GM12878 (cell line): ENCODE results near the gene TRIM61. TPM values are rescaled to one million over a fixed set of nuclear protein-coding genes. Genes with fewer than 3 reads are reported as not detected.
A peak's percentile ranks its signal among the peaks of the same experiment; 100 is the strongest.

Experiments used
- ATF7 ChIP-seq: fragments of 450-650 bp; IDR thresholded peaks from 2 replicates; pipeline ENCODE4 v1.6.1; 2016; ENCODE audit warnings: low read depth, mild to moderate bottlenecking
- CBFB ChIP-seq: IDR thresholded peaks from 2 replicates; pipeline ENCODE4 v1.6.1; 2016; ENCODE audit warnings: antibody characterized with exemption, low read depth
- CTCF ChIP-seq, 3 experiments: IDR thresholded peaks in 2 of 3; conservative IDR thresholded peaks in 1 of 3; 2 replicates each; pipeline ENCODE4 v1.5.1; 2011; ENCODE audit warnings: low read depth in 3 of 3, low read length in 3 of 3, mild to moderate bottlenecking in 3 of 3, control low read depth in 2 of 3, moderate library complexity in 2 of 3, inconsistent platforms in 1 of 3, mixed read lengths in 1 of 3; ENCODE audit not compliant: control insufficient read depth in 2 of 3, insufficient read depth in 1 of 3; ENCODE audit errors: extremely low read depth in 1 of 3
- EP300 ChIP-seq, 2 experiments: fragments of 150-350 bp in 1 of 2; IDR thresholded peaks; 2 replicates each; pipeline ENCODE4 v1.6.1; 2011 to 2012; ENCODE audit warnings: low read depth in 2 of 2, low read length in 2 of 2, borderline replicate concordance in 1 of 2, improper control_type of control experiment in 1 of 2, inconsistent platforms in 1 of 2; ENCODE audit not compliant: control insufficient read depth in 1 of 2
- HDAC6 ChIP-seq: fragments of 200-600 bp; sonication (generic); IDR thresholded peaks from one replicate; pipeline ENCODE4 v1.8.0; 2017; ENCODE audit warnings: antibody characterized with exemption; ENCODE audit not compliant: unreplicated experiment
- HDGF ChIP-seq: fragments of 450-650 bp; IDR thresholded peaks from 2 replicates; pipeline ENCODE4 v1.6.1; 2016; ENCODE audit warnings: antibody characterized with exemption
- IKZF1 ChIP-seq: fragments of 450-650 bp; conservative IDR thresholded peaks from 2 replicates; pipeline ENCODE4 v1.6.1; 2017; ENCODE audit warnings: antibody characterized with exemption, mild to moderate bottlenecking
- IKZF2 ChIP-seq, 2 experiments: fragments of 450-650 bp; IDR thresholded peaks; 2 replicates each; pipeline ENCODE4 v1.6.1; 2017; ENCODE audit warnings: mild to moderate bottlenecking in 2 of 2, moderate library complexity in 2 of 2
- MXI1 ChIP-seq: fragments of 150-350 bp; IDR thresholded peaks from 2 replicates; pipeline ENCODE4 v1.6.1; 2011; ENCODE audit warnings: low read depth, mild to moderate bottlenecking, inconsistent platforms, low read length, improper control_type of control experiment
- NBN ChIP-seq: fragments of 450-650 bp; IDR thresholded peaks from 2 replicates; pipeline ENCODE4 v1.6.1; 2016
- PAX8 ChIP-seq: fragments of 450-650 bp; IDR thresholded peaks from 2 replicates; pipeline ENCODE4 v1.6.1; 2017; ENCODE audit warnings: mild to moderate bottlenecking, moderate library complexity
- PBX3 ChIP-seq: IDR thresholded peaks from 2 replicates; pipeline ENCODE4 v1.6.1; 2011; ENCODE audit warnings: mild to moderate bottlenecking, low read depth, low read length, moderate library complexity; ENCODE audit not compliant: insufficient replicate concordance
- RAD21 ChIP-seq: IDR thresholded peaks from 2 replicates; pipeline ENCODE4 v1.6.1; 2011; ENCODE audit warnings: mild to moderate bottlenecking, low read depth, low read length, moderate library complexity; ENCODE audit not compliant: insufficient read depth
- RAD51 ChIP-seq: fragments of 450-650 bp; IDR thresholded peaks from 2 replicates; pipeline ENCODE4 v1.6.1; 2016; ENCODE audit warnings: moderate library complexity, mild to moderate bottlenecking, inconsistent platforms
- RFX5 ChIP-seq: IDR thresholded peaks from 2 replicates; pipeline ENCODE4 v1.6.1; 2011; ENCODE audit warnings: low read depth, low read length, improper control_type of control experiment
- SKIL ChIP-seq: fragments of 450-650 bp; IDR thresholded peaks from 2 replicates; pipeline ENCODE4 v1.6.1; 2017; ENCODE audit warnings: mild to moderate bottlenecking, low read depth, inconsistent platforms; ENCODE audit not compliant: poor library complexity, severe bottlenecking
- SMAD5 ChIP-seq: IDR thresholded peaks from 2 replicates; pipeline ENCODE4 v1.6.1; 2016; ENCODE audit warnings: antibody characterized with exemption, low read depth
- SMC3 ChIP-seq: IDR thresholded peaks from 2 replicates; pipeline ENCODE4 v1.6.1; 2011; ENCODE audit warnings: low read length, improper control_type of control experiment, borderline replicate concordance
- SRF ChIP-seq, 2 experiments: IDR thresholded peaks; 2 replicates each; pipeline ENCODE4 v1.6.1; 2011; ENCODE audit warnings: low read depth in 2 of 2, low read length in 2 of 2, mild to moderate bottlenecking in 1 of 2, moderate library complexity in 1 of 2
- SUPT20H ChIP-seq: IDR thresholded peaks from 2 replicates; pipeline ENCODE4 v1.6.1; 2011; ENCODE audit warnings: low read depth, mild to moderate bottlenecking, low read length, moderate library complexity, borderline replicate concordance; ENCODE audit not compliant: control insufficient read depth
- YY1 ChIP-seq: IDR thresholded peaks from 2 replicates; pipeline ENCODE4 v1.6.1; 2011; ENCODE audit warnings: low read depth, mild to moderate bottlenecking, low read length
- ZNF207 ChIP-seq: fragments of 450-650 bp; IDR thresholded peaks from 2 replicates; pipeline ENCODE4 v1.6.1; 2014; ENCODE audit warnings: antibody characterized with exemption, mild to moderate bottlenecking, borderline replicate concordance
- ZZZ3 ChIP-seq: IDR thresholded peaks from 2 replicates; pipeline ENCODE4 v1.6.1; 2011; ENCODE audit warnings: low read depth; ENCODE audit not compliant: control insufficient read depth, insufficient read length
- polyA plus RNA-seq, 11 experiments: library from polyadenylated mRNA; depleted of rRNA in 4 of 11; unstranded in 6 of 11; stranded (reverse) in 5 of 11; fragments of >200 nt; fragmentation: Nextera tagmentation in 4 of 11; fragmentation: Illumina TruSeq in 1 of 11; extraction: Ambion mirVana in 4 of 11; extraction: Trizol in 1 of 11; gene quantifications; 1 replicate in 1 of 11; 2 replicates in 10 of 11; pipeline versions ENCODE4 v1.2.1 to v1.2.3, GENCODE V29; 2011 to 2016; ENCODE audit warnings: inconsistent platforms in 2 of 11, missing spikeins in 2 of 11, low read depth in 1 of 11
- total RNA-seq, 4 experiments: library from RNA; depleted of rRNA in 3 of 4; stranded (reverse); fragments of >200 nt in 3 of 4; fragmentation: Illumina TruSeq in 1 of 4; extraction: Trizol in 1 of 4; gene quantifications; 2 replicates each; pipeline versions ENCODE4 v1.2.1 to v1.2.3, GENCODE V29; 2013 to 2021

TRIM61 gene
- total and polyA plus RNA-seq, 10 of the 15 experiments (the other 5 are each of a cell fraction or from before 2014, with no cell fraction given), result 3.2 to 10.9 (median 5.7) TPM

- TF ChIP-seq CTCF (IDR thresholded peaks at IDR 0.05 in 2 of 3, conservative IDR thresholded peaks at IDR 0.05 in 1 of 3; ENCODE audit: control insufficient read depth in 2 of 3, extremely low read depth in 1 of 3, insufficient read depth in 1 of 3, low read depth in 3 of 3, low read length in 3 of 3) (peak; percentile 43 to 65 (median 56)), NBN (peak; percentile 55; the same call in 1 of the 2 replicates), HDGF (peak; percentile 66; the same call in 1 of the 2 replicates), EP300 (IDR thresholded peaks at IDR 0.05; ENCODE audit: borderline replicate concordance in 1 of 2, control insufficient read depth in 1 of 2, low read depth in 2 of 2, low read length in 2 of 2) (no peak), ZNF207 (no peak), HDAC6 (no peak), RFX5 (peak; percentile 16; the same call in 1 of the 2 replicates), RAD51 (no peak), SUPT20H (no peak), MXI1 (no peak), SRF (IDR thresholded peaks at IDR 0.05; ENCODE audit: low read depth in 2 of 2, low read length in 2 of 2) (no peak), ATF7 (peak; percentile 19; the same call in 1 of the 2 replicates), CBFB (no peak), RAD21 (peak; percentile 46; the same call in 1 of the 2 replicates), ZZZ3 (no peak), SMAD5 (no peak), SKIL (peak; percentile 47), PBX3 (no peak), SMC3 (peak; percentile 48; the same call in 1 of the 2 replicates), PAX8 (no peak), YY1 (0 out of 2 replicates have a peak, but pooled peaks have one; percentile 12), IKZF1 (peak; percentile 48; the same call in 1 of the 2 replicates), IKZF2 (IDR thresholded peaks at IDR 0.05) (peak in 1 of 2 experiments; percentile 36; a peak in 1 of 4 replicates)
Observed at GRCh38 chr4:164937576-164938270, 39.7 kb downstream of the TRIM61 start (continued).
